GM19452 (cell line): ENCODE data around the gene RPA1.
"Not testable (repeated sequence)": the region's sequence is repeated elsewhere in the genome, so short reads cannot be mapped to it uniquely, and the experiment has no call there.

ENCODE experiments used
- ATAC-seq: cut with Tn5 transposase; IDR thresholded peaks from one replicate; pipeline ENCODE4 v1.9.1; 2021; ENCODE audit not compliant: unreplicated experiment

Gene RPA1

DNA sequence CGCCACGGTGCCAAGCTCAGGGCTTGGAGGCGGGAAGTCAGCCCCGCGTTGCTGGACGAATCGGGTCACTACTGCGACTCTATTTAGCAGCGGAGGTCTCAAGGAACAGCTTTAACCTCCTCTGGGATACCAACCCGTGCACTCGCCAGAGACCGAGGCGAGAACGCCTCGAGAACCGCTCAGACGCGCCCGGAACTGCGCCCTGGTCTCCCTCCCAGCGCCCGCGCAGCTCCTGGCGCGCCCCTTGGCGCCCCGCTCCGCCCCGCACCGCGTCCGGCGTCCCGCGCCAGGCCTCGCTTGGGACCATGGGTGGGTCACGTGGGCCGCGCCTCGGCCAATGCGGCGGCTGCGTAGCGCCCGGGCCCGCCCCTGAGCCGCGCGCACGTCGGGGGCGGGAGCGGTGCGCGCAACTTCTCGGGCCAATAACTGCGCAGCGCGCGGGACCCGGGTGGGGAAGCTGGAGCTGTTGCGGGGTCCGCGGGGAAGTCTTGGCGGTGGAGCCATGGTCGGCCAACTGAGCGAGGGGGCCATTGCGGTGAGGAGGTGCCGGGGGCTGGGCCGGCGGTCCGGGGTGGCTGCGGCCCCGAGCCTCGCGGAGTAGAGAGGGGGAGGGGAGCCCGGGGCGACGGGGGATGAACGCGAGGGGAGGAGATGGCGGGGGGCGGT lies at the start of gene RPA1, which contains the start of gene SMYD4:
TSS of gene RPA1 (plus strand) at position 414 of the 666 bp plus-strand sequence. CDS start at position 503, 89 bp downstream.
TSS of gene SMYD4 (minus strand) at position 311 of the 666 bp plus-strand sequence. CDS start 1,908 bp downstream, outside the sequence.
- peak; percentile 79 for ATAC-seq

DNA sequence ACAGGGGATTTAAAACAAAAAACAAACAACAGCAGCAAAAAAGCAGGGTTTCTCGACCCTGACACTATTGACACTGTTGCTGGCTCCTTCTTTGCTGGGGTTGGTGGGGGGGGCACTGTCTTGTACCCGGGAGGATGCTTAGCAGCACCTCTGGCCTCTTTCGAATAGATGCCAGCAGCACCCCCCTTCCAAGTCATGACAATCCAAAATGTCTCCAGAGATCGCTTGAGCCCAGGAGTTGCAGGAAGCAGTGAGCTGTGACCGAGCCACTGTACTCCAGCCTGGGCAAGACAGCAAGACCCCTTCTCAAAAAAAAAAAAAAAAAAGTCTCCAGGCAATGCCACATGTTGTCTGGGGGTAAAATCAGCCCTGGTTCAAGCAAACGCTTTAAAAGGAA lies 47.6 kb upstream of the RPA1 start:
- no peak for ATAC-seq

DNA sequence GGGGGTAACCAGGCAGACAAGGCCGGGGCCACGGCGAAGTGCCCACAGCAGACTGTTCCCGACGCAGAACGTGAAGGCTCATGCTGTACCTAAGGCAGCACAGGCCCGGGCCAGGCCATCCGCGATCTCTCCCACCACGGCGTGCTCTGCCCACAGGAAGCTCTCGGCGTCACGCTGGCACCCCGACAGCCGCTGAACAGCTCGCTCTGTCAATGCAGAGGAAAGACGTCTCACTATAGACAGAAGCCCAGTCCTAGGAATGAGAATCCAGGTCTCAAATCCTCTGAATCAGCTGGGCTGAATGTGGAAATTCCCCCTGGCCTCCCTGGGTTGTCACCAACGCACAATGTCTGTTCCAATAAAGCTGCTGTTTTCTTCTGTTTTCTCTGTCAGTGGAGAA lies 46.5 kb upstream of the RPA1 start:
- no peak for ATAC-seq

DNA sequence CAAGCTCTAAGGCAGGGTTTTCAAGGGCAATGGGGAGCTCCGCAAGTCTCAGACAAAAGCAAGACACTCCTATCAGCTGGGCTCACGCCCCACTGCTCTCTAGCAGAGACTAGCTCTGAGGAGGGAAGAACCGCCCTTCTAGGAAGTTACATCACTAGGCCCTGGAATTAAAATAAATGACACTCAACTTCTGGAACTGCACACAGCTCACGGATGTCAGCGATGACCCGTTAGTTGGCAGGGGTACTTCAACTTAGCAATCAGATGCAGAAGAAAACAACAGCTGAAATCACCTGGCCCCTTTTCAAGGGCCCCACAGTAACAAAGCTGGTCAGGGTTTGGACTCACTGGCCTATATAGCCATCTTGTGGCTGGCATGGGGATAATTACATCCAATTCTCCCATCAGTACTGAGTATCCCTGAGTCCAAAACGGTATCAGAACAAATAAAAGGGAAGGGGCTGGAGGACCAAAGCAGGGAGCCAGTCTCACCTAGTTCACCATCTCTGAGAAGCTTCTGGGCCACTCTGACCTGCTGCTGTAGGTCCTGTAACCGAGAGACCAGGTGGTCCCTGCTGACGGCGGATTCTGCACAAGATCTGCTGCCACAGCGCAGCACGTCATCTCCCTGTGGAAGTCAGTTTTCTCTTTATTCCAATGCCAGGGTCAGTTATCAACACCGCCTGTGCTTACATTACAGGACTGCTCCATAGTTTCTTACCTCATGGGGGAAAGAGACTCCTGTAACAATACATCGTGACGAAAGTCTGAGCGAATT lies 45.8 kb upstream of the RPA1 start:
- no peak for ATAC-seq

DNA sequence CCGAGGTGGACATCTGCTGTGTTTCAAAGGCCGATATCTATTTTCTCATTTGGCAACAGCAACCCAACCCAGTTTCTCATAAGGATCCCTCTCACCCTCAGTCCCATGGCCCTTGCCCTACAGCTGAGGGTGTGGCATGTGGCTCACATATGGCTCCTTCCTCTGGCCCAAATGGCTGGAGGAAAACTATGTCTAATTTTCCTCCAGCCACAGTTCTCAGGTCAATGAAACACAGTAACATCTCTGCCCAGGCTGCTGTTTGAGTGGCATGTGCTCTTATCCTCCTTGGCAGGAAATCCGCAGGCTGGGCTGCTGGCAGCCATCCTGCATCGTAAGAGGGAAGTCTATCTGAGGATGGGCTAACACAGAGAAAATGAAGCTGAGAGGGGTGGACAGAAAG lies 43.9 kb upstream of the RPA1 start:
- no peak for ATAC-seq

DNA sequence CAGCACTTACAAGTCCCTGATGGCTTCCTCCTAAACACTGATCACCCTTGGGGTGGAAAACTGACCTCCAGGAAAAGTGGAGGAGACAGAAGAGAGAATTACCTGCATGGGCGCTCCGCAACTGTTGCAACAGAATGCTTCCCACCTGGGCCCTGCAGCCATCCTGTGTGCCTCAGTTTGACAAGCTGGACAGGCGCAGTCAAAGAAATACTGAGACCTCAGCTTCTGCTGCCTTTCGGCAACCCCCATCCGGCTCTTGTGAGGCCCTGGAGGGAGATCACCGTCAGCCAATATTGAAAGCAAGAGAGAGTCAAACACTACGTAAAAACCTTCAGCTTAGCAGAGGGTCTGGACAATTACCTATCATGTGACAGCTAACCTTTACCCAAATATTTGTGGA lies 43.1 kb upstream of the RPA1 start:
- no peak for ATAC-seq

DNA sequence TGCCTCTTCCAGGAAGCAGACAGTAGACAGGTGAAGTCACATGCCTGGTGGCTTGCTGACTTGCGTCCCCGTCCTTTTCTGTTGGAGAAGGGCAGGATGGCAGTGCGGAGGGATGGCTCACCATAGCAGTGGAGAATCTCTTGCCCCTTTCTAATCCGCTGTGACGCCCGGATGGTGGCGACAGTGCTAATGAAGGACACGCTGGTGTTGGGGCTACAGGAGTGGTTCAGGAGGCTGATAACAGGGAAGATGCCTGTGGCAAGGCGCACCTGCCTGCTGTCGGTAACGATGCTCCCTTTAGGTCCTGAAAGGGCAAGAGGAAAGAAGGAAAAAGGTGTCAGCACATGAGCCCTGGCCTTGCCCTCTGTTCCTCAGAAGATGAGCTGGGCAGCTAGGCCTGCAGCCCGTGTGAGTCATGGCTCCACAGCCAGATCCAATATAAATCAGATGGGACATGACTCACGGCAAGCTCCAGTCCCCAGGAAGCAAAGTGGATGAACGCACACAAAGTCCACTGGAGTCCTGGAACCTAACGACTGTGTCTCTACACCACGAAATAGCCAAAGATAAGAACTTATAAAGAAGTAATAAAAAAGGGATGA lies 42.4 kb upstream of the RPA1 start:
- no peak for ATAC-seq

DNA sequence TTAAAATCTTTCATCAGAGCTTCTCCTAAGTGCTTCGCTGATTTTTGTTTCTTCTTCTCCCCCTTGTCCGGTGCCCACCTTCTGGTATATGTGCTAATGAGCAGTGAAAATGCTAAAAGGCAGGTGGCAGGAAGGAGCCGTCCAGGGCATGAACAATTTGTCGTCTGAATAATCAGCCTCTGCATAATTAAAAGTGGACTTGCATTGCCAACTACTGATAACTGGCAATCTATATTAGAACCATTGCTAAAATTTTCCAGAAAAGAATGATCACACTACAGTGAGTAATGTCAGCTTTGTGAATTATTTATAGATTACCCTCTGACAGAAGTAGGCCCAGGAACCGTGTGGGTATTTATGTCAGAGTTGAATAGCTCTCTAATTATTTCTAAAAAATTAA lies 39.9 kb upstream of the RPA1 start:
- no peak for ATAC-seq

DNA sequence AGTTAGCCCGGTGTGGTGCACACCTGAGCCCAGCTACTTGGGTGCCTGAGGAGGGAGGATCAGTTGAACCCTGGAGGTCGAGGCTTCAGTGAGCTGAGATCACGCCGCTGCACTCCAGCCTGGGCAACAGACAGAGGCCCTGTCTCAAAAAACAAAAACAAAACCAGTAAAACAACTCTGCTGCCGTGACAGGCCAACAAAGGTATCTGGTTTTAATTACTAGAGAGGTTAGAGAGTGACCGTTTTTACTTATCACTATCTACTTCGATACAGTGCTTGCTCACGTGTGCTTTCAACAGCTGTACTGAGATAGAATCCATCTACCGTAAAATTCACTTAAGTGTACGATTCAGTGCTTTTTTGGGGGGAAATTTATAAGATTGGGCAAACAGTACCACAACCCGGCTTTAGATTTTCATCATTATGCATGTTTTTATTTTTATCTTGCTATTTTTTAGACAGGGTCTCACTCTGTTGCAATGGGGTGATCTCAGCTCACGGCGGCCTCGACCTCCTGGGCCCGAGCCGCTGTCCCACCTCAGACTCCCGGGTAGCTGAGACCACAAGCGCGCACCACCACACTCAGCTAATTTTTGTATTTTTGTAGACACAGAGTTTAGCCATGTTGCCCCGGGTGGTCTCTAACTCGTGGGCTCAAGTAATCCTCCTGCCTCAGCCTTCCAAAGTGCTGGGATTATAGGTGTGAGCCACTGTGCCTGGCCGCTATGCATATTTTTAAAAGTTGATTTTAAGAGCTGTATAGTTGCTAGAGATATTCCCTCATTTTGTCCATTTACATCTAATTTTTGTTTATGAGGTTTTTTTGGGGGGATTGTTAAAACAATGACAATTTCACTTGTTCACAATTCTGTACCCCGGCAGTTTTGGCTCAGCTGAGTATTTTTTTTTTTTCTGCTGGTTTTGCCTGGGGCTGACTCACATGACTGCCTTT lies 37.0 kb upstream of the RPA1 start:
- ATAC-seq: no peak

DNA sequence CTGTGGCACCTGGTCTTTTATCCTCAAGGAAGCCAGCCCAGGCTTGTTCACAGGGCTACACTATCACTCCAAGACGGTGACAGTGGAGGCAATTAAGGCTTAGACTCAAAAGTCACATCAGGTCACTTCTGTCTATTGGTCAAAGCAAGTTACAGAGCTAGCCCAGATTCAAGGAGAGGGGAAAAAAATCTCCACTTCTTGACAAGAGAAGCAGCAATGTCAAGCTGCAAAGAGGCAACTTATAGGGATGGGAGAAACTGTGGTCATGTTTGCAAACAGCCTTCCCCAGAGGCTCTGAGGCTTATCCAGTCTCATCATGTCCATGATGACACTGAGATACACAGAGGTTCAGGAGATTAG lies 36.4 kb upstream of the RPA1 start:
- no peak for ATAC-seq

DNA sequence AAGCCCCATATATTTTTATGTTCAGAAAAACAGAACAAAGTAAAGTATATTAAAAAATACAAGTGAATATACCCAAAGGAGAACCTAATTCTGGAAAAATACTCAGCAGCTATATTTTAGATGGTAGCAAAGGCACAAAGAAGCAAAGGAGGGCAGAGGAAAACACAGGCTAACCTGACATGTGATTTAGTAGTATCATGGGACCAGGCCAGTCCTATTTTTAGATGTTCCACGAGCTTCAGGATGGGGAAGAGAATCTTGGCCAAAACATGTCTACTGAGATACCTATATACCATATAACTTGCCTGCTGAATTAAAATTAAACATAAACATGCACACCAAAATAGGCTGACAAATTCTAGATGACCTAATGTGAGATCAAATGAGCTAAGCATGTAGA lies 33.0 kb upstream of the RPA1 start:
- ATAC-seq: no peak

DNA sequence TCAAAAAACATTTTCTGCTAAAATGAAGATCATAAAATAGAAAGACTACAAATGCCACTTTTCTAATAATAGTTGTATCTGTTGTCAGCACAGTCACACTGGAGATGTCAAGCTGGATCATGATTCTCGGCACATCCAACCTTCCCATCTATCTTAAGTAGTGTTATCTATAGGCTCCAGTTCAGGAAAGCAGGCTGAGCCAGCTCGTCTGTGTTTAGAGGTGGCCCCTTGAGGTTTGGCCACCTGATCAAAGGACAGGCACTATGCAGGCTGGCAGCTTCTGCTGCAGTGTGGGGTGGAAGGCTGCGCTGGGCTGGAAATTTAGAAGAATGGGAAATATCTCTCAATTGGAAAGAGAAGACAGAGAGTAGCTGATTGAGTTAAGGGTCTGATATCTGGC lies 32.5 kb upstream of the RPA1 start:
- ATAC-seq: no peak

DNA sequence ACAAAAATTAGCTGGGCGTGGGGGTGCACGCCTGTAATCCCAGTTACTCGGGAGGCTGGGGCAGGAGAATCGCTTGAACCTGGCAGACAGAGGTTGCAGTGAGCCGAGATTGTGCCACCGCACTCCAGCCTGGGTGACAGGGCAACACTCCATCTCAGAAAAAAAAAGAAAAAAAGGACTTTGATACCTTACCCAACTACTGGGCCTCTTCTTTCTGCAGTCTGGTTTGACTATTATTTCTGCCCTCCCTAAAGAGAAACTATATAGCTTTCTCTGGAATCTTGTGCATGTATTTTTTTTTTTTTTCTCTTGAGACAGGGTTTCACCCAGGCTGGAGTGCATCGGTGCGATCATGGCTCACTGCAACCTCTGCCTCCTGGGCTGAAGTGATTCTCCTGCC lies 32.0 kb upstream of the RPA1 start:
- ATAC-seq: not testable (repeated sequence)

DNA sequence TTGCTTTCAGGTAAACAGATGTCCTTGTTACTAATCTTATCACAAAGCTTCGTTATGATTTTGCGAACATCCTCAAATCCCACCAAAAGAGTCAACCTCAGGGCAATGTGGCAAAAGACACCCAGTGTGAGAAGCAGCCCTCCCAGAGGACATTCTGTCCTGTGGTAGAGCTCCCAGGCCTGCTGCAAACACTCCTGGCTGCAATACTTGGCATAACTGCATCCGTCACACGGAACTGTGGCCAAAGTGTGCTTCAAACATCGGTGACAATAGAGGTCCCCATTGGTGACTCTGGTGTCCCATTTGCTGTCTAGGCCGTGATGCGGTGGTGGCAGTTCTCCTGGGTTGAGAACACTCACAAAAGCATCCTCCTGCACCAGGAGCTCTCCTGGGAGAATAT lies 29.6 kb upstream of the RPA1 start:
- ATAC-seq: no peak

DNA sequence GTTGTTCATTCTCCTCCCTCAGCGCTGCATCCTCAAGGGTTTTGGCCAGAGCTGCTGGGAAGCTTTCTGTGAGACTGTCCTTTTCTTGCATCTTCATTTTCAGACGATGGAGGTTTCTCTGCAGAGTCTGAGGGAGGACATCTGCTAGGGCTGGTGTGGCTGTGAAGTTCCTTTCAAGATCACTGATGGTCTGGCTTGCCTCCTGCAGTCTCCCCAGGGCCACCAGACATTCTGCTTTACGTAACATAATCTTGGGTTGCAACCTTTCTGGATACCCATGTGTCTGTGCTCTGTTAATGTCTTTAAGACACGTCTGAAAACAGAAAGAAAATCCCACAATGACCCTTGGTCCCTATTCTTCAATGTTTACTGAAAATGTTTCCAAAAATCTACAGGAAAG lies 29.1 kb upstream of the RPA1 start:
- no peak for ATAC-seq

DNA sequence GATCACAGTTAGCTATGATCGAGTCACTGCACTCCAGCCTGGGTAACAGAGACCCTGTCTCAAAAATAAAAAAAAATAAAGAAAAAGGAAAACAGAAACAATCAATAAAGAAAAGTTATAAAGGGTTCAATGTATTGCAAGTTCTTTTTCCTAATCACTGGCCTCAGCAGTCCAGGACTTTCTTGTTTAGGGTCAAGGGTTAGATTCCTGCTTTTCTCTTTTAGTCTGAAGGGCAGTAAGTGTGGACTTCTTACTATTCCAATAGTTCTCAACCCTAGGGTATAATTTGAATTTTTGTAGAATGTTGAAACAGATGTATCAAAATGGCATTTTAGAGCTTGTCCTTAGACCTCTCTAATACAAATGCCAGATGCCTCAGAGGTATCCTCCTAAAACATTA lies 27.4 kb upstream of the RPA1 start:
- no peak for ATAC-seq

DNA sequence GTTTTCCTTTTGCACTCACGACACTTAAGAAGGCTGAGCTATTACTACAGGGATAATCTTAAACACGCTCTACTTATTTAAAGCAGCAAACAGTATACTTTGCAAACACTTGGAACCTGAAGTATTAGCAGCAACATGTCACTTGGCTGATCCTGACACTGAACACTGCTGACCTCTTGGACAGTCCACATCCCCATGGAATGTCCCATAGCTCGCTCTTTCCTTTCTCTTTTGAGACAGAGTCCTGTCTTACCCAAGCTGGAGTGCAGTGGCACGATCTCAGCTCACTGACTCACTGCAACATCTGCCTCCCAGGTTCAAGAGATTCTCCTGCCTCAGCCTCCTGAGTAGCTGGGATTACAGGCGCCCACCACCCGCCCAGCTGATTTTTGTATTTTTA lies 26.5 kb upstream of the RPA1 start:
- no peak for ATAC-seq

DNA sequence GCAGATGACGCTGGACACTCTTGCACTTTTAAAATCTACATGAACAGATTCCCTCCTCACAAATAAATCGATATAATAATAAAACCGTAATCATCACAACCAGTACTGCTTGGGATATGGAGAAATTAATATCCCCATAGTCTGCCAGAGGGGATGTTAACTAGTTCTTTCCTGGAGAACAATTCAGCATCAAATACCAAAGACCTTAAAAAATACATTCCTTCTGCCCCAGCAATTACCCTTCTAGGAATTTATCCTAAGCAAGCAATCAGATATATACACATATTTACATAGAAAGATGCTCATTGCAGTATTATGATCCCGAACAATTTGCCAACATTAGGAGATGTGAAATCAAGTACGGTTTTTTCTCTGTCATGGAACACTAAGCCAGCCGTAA lies 21.9 kb upstream of the RPA1 start:
- ATAC-seq: no peak

DNA sequence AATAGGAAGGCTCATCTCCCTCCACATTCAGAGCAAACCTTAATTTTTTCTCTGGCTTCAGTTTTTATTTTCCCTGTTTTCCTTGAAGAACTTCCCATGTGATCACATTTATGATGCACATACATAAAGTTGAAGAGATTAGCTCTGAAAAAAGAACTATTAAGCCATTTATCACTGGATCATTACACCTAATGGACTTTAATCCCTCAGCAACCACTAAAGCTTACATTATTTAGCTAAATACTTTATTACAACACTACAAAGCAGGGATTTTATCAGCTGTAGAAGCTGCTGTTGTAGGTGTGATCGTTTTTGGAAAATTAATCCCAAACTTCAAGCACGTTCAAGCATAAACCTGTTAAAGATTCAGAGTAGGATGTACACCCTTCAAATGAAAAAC lies 21.2 kb upstream of the RPA1 start:
- ATAC-seq: no peak

DNA sequence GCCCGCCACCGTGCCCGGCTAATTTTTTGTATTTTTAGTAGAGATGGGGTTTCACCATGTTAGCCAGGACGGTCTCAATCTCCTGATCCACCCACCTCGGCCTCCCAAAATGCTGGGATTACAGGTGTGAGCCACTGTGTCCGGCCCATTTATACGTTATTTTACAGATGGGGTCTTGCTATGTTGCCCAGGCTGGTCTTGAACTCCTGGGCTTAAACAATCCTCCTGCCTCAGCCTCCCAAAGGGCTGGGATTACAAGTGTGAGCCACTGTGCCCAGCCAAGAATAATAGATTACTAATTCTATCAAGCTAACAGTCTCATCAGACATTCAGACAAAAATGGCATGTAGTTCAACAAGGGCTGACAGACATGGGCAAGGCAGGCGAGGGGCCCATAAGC lies 20.0 kb upstream of the RPA1 start:
- not testable (repeated sequence) for ATAC-seq

DNA sequence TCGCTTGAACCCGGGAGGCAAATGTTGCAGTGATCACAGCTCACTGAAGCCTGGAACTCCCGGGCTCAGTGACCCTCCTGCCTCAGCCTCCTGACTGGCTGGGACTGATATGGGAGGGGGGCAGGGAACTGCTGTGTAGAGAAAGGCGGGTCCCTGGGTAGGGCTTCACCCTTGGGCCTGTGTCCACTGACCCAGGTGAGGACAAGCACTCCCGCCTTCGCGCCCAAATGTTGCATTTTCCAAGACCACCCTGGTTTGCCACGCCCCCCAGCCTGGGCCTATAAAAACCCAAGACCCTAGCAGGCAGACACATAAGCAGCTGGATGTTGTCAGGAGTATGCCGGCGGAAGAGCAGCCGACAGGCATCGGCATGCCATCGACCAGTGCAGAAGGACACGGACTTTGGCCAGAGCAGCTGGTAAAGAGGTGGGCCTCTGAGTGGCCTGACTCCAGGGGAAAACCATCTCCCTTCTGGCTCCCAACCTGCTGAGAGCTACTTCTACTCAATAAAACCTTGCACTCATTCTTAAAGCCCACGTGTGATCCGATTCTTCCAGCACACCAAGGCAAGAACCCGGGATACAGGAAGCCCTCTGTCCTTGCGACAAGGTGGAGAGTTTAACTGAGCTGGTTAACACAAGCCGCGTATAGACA lies 19.2 kb upstream of the RPA1 start:
- no peak for ATAC-seq
